T-helper 2 cell treated with Interferon-gamma antibody and Interleukin-4, amounts not matched to agents 100 ng/mL and 5 ng/mL, for 36 hours (primary cell): ENCODE measurements around the gene GLS. TPM values are rescaled to one million over a fixed set of nuclear protein-coding genes. Genes with fewer than 3 reads are reported as not detected.

Source experiments
- intact Hi-C: fragments of 100-400 bp; cut with micrococcal nuclease; formaldehyde crosslinking; loops from one replicate; pipeline ENCODE4 v1.15.1; 2023
- total RNA-seq: library from RNA; stranded (reverse); gene quantifications from 2 replicates; pipeline ENCODE4 v1.2.3, GENCODE V29; 2022

Gene GLS
- total RNA-seq, 1 donor from 2014 or later: 173 TPM

DNA sequence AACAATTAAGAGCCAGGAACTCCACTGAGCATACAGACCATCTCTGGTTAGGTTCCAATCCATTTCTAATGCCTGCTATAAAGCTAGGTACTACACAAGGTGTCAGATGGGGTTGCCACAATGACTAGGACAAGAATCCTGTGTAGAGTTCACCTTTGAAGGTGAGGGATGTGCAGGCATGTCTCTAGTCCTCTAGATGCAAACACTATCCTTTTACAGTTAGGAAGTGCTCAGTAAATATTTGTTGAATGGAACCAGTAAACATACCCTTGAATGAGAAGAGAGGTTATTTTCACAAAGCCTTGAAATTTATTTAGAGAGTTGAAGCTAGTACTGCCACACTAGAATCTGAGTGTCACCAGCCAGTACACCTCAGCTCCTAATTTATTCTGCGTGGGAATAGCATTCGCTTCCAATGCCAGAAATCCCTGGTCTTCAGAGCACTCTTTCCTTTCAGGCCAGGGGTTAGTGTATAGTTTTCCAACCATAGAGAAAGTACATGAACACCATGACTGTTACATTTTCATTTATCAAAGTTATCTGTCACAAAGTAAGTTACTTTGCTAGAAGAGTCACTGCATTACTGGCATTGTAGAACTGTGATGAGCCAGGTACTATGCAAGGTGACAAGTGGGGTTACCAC is 85.1 kb downstream of the GLS start:
- intact Hi-C loops: no loop called here

DNA sequence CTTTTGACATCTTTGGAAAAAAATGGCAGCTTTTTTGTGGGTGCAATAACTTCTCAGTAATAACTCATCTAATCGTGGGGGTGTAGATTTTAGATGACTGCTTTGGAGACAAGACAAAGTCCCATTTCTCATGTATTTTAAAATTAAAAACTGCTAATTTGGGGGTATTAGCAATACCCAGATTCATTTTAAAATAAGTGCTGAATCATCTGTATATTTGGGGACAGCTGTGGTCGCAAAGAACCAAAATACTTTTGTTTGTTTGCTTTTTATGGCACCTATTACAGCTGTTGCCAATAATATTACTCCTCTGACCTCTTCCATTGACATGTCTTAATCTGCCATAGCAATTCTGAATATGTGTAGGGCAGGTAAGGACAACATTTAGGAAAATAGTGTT is 87.9 kb downstream of the GLS start:
- intact Hi-C loops: no loop called here

DNA sequence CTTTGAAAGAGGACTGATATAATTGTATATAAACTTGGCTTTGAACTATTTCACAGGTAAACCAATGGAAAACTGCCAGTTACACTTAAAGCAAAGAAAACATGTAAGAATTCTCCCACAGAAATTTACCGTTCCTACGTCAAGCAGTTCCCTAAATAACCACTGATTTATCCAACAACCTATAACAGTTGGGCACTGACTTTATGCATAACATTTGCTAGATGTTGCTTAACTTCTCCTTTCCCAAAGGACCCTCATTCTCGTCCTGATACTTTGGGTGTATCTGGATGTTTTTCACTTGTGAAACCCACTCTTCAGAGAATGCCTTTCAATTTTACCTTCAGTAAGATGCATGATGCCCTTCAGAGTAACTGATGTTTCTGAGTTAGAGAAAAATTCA is 89.5 kb downstream of the GLS start:
- intact Hi-C loops: no loop called here

DNA sequence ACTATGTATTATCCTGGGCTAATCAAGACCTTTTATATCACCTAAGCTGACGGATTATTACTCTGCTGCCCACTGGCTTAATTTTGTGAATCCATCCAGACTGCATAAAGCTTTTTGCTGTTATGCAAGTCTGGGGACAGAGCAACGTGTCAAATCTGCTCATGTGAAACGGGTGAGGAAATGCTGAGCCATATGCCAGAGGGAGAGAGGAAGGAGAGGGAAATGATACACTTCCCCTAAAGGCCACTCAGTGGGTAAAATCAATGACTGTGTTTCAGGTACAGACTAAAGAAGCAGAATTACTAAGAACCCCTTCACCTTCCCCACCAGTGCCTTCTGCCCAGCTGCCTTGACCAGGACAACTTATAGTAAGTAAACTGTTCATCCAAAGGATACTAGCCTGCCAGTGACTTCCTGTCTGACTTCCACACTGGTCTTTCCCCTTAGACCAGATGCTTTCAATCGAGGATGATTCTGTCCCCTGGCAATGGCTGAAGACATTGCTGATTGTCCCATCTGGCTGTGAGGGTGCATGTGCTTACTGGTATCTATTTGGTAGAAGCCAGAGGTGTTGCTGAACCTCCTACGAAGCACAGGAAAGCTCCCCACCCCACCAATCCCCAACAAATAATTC is 90.4 kb downstream of the GLS start:
- intact Hi-C loops: no loop called here

DNA sequence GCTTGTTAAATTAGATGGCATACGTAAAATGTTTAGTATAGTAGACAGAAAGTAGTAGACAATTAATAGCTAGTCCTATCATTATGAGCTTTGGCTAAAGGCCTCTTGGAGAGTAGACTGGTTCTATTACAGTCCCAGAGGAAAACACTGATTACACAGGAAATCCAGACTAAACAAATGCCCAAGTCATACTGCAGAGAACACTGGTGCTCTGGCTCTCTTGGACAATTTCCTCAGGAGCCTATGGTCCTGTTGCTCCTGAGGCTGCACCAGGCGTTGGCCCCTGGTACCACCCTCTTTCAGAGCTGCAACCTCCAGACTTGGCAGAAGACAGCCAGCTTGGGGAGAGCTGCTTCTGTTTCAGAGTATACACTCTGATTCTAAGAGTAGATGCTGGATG is 91.6 kb downstream of the GLS start:
- intact Hi-C loops: no loop called here

DNA sequence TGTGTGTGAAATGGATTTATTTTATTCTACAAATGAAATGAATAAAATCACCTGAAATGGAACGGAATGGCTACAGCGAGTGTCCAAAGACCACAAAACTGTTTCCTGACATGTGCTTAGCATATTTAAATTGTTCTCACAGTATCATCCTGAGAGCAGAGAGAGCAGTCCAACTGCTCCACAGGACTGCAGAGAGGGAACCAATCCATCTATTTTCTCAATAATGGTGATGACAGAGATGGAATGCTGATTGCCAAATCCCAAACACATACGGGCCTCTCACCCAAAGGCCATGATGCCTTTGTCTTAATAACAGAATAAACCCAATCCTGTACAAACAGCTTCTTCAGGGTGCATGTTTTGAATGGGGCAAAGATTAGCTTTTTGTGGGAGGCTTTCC is 92.2 kb downstream of the GLS start:
- intact Hi-C loops: no loop called here

DNA sequence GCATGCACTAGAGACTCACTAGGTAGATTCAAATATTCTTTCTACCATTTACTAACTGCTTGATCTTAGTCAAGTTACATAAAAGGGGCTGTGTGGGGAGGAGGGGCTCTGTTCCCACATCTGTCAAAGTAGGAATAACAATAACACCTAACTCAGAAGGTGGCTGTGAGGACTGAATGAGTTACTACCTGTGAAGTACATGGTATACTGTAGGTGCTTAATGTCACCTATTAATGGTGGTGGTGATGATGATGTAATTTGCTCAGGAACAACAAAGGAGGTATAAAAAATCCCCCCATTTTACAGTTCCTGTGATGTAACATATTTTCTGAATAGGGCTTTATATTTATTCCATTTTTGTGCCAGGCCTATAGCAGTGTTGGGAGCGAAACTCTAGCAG is 92.6 kb downstream of the GLS start:
- intact Hi-C loops: no loop called here

DNA sequence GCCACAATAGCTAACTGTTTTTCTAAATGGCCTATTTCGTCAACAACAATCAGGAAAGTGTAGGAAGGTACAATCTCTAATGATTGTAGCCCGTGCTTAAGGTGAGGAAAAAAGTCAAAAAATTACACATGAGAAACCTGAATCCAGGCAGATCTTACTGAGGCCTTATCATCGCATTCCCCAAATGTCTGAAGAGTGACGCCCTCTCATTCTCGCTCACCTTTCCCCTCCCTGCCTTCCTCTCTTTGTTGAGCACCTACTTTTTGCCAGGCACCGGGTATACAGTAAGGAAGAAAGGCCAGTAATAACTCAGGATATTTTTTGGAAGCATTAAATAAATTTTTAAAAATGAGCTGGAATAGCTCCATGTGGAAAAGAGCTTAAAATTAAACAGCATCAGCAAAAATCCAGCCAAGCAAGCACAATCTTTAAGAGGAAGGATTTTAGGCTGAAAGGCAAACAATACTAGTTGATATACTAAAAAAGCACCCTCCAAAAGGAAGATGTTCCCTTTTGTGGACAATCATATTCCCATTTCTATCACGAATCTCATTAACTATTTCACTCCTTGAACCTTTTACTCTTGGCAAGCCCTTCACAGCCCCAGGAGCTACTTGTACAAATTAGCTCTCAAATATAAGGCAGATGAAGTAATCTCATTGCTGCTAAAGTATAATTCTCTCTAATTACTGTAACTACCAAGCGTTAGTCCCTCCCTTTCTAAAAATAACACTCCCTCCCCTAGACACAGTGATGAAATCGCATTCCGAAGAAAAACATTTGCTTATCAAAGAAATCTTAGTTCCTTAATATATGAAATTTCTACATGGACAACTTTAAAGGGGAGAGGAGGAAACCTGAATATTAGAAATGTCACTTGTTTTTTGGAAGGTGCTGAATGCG is 93.4 kb downstream of the GLS start:
- intact Hi-C loops: no loop called here

DNA sequence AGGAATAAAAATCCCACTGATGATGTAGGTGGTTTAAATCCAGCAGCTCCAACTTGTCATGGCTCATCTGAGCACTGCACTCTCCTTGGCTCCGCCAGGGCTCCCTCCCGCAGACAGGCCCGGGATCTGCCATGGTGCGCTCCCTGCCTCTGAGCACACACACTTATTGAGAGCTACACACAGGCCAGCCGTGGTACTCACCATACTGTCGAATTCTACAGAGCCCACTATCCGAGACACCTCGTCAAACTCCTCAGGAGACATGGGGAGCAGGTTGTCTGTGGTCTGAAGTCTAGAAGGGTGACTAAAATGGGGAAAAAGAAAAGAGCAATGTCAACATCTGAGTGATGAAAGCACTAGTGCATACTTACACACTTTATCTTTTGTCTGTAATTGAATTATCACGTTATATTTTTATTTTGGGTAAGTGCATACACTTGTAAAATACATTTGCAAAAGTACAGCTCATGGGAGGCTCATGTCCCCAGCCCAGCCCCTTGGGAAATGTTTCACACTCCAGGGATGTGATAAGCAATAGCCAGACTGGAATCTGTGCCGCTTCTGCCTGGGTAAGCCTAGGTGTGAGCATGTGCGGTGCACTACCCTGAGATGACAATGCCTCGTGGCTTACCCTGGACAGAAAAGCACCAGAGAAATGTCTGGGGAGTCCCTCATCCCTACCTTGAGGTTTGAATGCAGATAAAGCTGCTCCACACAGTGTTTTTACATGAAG is 94.2 kb downstream of the GLS start:
- intact Hi-C loops: no loop called here

DNA sequence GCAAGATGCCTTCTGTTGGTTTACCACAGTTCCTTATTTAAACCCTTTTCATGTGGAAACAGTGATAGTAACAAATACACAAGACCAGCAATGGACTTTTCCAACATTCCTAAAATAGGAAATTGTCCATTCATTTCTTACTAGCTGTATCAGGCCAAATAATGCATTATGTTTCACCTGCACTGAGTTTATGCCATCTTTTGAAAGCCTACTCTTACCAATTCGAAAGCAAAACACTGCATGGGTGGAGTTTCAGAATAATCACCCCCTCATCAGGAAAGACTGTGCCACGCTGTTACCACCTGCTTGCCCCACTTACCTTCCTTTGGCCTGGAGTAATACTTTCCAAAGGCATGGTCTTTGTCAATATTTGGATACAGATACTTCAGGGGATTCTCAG is 95.9 kb downstream of the GLS start:
- intact Hi-C loops: no loop called here

DNA sequence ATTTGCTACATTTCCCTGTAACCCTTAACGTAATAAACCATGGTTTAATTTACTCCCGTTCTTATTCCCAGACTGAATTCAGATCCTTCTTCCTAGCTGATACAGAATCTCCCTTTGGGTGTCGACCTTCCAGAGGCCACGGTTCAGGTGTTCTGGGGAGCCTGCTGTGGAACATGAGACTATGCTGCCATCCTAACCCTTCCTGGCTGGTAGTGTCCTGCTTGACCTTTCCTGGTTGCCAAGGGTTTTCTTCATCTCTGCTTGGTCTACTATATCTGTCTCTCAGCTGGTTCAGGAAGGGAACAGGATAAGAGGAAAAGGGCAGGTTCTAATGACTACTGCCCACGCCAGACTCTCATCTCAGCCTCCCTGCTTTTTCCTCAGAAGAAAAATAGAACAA is 96.9 kb downstream of the GLS start:
- intact Hi-C loops: no loop called here

DNA sequence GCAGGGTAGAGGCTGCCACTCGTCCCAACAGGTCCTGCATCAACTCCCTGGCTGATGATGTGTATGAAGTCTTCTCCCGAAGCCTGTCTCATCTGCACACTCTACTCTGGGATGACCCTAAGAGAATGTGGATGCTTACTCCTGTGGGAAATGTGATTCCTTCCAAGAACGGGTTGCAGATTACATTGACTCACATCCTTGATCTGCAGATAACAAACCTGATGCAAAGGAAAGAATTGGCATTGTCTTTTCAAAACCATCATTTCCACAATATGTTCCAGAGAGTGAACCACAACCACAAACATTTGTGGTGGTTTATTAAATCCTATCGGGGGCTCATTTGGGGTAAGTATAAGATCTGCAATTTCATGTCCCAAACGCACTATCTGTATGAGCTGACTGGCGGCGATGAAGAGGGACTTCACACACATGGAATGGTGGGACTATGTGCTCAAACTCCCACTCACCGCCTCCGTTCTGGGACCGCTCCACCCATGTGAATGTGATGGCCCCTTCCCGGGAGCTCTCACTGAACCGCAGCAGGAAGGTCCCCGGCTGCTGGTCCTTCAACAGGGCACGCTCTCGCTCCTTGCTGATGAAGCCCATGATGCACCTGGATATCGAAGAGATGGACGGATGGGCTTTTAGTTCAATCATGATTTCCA is 97.9 kb downstream of the GLS start:
- intact Hi-C loops: loop anchor here (2.0 kb wide), 1 partner anchor 22 kb away; no protein-coding TSS in a partner anchor

DNA sequence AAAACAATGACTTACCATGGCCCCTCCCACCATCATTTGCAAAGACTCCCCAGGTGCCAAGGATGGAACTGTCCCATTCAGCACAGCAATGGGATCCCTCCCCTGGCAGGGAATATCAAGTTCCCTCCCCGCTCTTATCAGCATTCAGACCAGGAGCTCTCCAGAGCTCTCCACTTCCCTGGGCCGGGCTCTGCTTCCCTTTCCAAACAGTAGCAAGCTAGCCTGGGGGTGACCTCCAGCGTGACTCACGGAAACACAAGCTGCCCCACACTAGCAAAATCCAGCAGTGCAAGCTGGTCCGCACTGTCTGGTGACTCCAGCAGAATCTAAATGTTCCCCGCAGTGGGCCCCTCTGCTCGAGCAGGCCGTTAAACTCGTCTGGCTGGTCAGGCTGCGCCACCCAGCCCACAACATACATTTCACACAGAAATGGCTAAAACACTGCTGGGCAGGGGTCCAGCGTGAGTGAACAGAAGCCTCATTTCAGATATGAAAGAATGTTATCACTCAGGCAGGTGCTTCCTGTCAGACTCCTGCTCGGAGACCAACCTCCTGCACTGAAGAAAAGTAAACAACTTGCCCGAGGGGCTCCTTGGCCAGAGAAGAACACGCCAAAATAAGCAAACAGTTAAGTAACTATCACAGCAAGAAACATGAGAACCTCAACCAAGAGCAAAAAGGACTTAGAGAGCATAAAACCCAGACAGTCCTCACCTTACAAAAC is 99.4 kb downstream of the GLS start:
- intact Hi-C loops: loop anchor here (2.0 kb wide), 1 partner anchor 21 kb away; no protein-coding TSS in a partner anchor

DNA sequence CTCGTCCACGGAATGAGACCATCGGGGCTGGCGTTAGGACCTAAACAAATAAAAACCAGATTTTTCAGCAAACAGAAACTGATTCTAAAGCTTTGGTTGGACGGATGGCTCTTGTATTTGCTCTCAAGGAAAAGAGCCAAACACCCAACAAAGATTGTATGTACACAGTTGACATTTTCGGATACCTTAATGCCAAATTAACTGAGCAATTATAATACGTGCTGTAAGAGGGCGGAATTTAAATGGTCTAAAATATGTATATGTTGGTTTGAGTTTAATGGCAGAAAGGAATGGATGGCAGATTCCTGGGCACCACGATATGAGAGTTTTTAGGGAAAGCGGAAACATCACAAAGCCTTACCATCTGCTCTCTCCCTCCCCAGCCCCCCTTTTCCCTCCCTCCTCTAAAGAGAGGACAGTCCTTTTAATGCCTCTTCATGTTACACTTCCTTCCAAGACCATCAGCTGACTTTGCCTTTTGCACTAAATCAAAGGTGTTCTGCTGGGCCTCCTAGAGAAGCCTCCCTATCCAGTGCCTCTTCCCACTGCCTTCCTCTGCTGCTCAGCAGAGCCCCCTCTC is 100.1 kb downstream of the GLS start:
- intact Hi-C loops: no loop called here

DNA sequence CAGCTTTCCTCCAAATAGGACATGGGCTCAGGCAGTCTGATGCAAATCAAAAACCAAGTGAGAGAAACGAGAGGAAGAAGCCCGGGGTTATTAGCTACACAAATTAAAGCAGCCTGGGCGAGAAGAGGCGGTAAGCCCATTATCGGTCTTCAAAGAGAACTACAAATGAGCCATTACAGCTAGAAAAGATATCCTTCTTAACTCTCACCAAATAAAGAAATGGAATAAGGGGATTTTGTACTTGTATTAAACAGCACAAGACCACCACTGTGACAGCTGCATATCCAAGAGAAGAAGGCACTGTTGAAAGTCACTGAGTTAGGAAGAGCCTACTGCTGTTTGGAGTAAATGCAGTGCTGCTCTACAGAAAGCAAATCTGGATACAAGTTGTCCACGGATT is 100.7 kb downstream of the GLS start:
- intact Hi-C loops: no loop called here

DNA sequence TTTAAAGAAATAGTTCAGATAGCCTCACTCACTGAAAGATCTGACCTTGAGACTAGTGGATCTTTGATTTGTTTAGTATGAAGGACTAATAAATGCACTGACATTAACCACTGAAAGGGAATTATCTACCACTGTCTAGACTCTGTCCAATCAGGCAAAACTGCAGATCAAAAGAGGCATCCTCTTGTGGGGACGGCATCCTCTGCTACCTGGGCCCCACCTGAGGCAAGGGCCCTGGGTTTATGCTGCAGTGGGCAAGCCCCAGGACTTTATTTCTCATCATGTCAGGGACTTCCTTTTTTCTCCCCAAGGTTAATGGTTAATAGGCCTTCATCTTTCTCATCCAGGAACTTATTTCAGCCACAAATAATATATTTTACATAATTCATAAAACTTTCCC is 101.1 kb downstream of the GLS start:
- intact Hi-C loops: no loop called here

DNA sequence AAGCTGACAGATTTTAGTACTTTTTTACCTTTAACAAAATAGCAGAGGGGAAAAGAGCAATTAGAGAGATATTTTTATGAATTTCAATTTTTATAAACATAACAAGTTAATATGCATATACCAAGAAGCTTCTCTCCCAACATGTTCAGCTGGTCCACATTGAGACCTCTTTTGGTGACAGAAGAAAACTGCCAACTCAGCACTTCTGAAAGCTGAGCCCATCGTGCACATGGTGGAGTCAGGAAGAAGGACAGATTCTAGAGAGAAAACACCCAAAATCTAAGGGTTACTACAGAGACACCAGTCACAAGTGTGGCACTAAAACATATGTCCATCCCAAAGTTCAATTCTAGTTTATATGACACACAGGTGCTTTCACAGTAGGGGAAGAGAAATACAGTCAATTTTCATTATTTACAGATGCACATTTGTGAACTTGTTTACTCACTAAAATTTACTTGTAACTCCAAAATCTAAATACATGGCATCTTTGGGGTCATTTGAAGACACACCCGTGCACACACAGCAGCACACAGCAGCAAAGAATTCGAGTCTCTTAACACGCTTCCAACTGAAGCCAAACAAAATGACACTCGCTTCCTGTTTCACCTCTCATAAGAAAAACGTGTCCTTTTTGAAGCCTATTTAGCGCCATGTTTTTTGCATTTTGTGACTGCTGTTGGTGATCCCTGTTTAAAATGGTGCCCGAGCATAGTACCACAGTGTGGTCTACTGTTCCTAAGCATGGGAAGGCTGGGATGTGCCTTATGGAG is 101.8 kb downstream of the GLS start:
- intact Hi-C loops: no loop called here

DNA sequence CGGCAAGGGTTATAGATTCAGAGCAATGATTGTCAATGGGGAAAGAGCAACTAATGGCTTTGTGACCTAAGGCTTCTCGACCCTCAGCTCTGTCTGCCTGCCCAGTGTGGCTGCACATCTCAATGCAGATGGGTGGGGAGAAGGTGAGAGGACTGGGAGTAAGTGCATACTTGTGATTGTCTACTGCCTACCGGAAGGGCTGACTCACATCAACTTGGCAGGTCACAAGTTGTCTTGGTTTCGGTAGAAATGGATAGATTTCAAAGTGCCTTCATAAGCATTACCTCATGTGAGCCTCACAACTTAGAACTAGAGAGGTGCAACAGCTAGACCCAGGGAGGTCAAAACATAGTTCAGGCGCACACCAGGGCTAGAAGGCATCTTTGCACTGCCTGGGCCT is 104.0 kb downstream of the GLS start:
- intact Hi-C loops: no loop called here

DNA sequence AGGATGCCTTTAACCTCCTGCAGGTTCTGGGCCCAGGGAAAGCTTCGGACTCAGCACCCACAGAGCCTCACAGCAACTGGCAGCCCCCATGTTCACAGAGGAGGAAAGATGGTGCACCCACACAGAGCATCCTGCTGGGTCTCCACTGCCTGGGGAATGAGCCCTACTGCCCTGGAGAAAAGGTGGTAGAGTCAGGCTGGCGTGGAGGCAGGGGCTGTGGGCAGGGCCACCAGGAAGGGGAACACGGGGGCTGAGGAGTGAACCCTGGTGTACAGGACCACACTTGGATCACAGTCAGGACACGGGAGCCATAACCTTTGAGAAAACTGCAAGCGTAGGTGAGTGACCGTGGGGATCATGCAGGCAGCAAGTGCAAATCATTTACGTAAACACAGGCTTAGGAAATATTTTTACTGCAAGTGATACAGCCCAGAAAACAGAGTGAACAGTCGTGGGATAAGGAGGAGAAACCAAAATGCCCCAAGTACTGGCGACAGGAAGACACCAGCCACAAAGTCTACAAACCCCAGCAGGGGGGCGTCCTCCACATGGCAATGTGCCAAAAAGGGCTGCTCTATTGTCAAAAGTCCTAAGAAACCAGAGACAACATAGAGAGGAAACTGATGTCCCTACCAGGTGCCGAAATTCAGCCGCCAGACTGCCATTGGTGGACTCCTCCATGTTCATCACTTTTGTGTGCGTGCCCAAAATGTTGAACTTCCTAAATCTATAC is 105.8 kb downstream of the GLS start:
- intact Hi-C loops: no loop called here
